CD4-positive, CD25-positive, alpha-beta regulatory T cell (primary cell): Measurements from ENCODE around the gene PAQR5. TPM values are rescaled to one million over a fixed set of nuclear protein-coding genes. Genes with fewer than 3 reads are reported as not detected.
"Not testable (repeated sequence)": the region's sequence is repeated elsewhere in the genome, so short reads cannot be mapped to it uniquely, and the experiment has no call there.

ENCODE experiments used
- ATAC-seq, 2 donors: fragments of 150-1000 bp; cut with Tn5 transposase; one replicate each; pipeline ENCODE4 v1.10.0; 2021; ENCODE audit warnings: low read depth in 2 of 2, moderate number of reproducible peaks in 2 of 2, moderate library complexity in 1 of 2
- DNase-seq, 3 donors: peaks; one replicate each; pipeline versions ENCODE4 v3.0.0 to v3.0.0-alpha.2; 2012 to 2022; ENCODE audit warnings: mixed read lengths in 1 of 3
- H3K27ac ChIP-seq: one replicate; pipeline ENCODE4 v1.7.0; 2013; ENCODE audit warnings: mild to moderate bottlenecking, low read length; ENCODE audit not compliant: insufficient read depth, poor library complexity, severe bottlenecking
- H3K27me3 ChIP-seq: one replicate; pipeline ENCODE4 v1.7.0; 2013; ENCODE audit warnings: low read length; ENCODE audit not compliant: control insufficient read depth, insufficient read depth
- H3K36me3 ChIP-seq: one replicate; pipeline ENCODE4 v1.7.0; 2013; ENCODE audit warnings: mild to moderate bottlenecking, low read length, moderate library complexity; ENCODE audit not compliant: control insufficient read depth, insufficient read depth
- H3K4me1 ChIP-seq: 2 replicates; pipeline ENCODE4 v1.7.0; 2013; ENCODE audit warnings: mild to moderate bottlenecking, low read length; ENCODE audit not compliant: insufficient read depth, control insufficient read depth, poor library complexity, severe bottlenecking
- H3K4me3 ChIP-seq: one replicate; pipeline ENCODE4 v1.7.0; 2013; ENCODE audit warnings: low read depth, mild to moderate bottlenecking, low read length, moderate library complexity
- H3K9me3 ChIP-seq, 2 experiments: 1 replicate in 1 of 2; 2 replicates in 1 of 2; pipeline ENCODE4 v1.7.0; 2013; ENCODE audit warnings: low read length in 2 of 2, mild to moderate bottlenecking in 1 of 2, moderate library complexity in 1 of 2; ENCODE audit not compliant: control insufficient read depth in 2 of 2
- H3K27ac Mint-ChIP-seq, 3 donors: one replicate each; pipeline ENCODE4 v1.8.0; 2020 to 2022; ENCODE audit warnings: mild to moderate bottlenecking in 3 of 3, mixed read lengths in 3 of 3, moderate library complexity in 2 of 3
- H3K27me3 Mint-ChIP-seq: one replicate; pipeline ENCODE4 v1.8.0; 2022; ENCODE audit warnings: mild to moderate bottlenecking, mixed read lengths
- H3K36me3 Mint-ChIP-seq: one replicate; pipeline ENCODE4 v1.8.0; 2020; ENCODE audit warnings: mixed read lengths
- H3K4me1 Mint-ChIP-seq, 4 donors: one replicate each; pipeline ENCODE4 v1.8.0; 2020 to 2022; ENCODE audit warnings: mixed read lengths in 4 of 4, mild to moderate bottlenecking in 1 of 4
- H3K4me3 Mint-ChIP-seq, 4 donors: one replicate each; pipeline ENCODE4 v1.8.0; 2020 to 2022; ENCODE audit warnings: mild to moderate bottlenecking in 4 of 4, mixed read lengths in 4 of 4, moderate library complexity in 3 of 4
- H3K9me3 Mint-ChIP-seq, 7 donors: one replicate each; pipeline ENCODE4 v1.8.0; 2020 to 2022; ENCODE audit warnings: mixed read lengths in 7 of 7, mild to moderate bottlenecking in 3 of 7, moderate library complexity in 2 of 7
- polyA plus RNA-seq, 4 donors: library from polyadenylated mRNA; unstranded; fragments of 300-500 nt; fragmentation: Illumina TruSeq; gene quantifications; one replicate each; pipeline ENCODE4 v1.2.3, GENCODE V29; 2021
- total RNA-seq: library from RNA; stranded (reverse); gene quantifications from one replicate; pipeline ENCODE4 v1.2.3, GENCODE V29; 2022

PAQR5 gene
- total and polyA plus RNA-seq, 5 donors from 2014 or later = not detected

GRCh38 chr15:69337138-69337537 lies 38.4 kb downstream of the PAQR5 start:
- H3K27ac ChIP-seq = no peak overlapping the region
- no peaks in the 10 kb centered on the region for H3K4me1 Mint-ChIP-seq
- no peak overlapping the region for H3K4me3 ChIP-seq
- H3K27ac Mint-ChIP-seq = no peak overlapping the region
- H3K9me3 Mint-ChIP-seq = peaks cover 0 to 5% (median 0%) of the 10 kb centered on the region in 7 donors
- H3K27me3 Mint-ChIP-seq = peaks cover 37% of the 10 kb centered on the region
- H3K27me3 ChIP-seq = peaks cover 6% of the 10 kb centered on the region
- H3K36me3 ChIP-seq = no peaks in the 10 kb centered on the region
- ATAC-seq (no peak), DNase-seq (no peak)
- no peaks in the 10 kb centered on the region for H3K9me3 ChIP-seq
- no peaks in the 10 kb centered on the region for H3K4me1 ChIP-seq
- H3K36me3 Mint-ChIP-seq = no peaks in the 10 kb centered on the region
- H3K4me3 Mint-ChIP-seq = no peak overlapping the region

- Histone ChIP-seq H3K36me3 (no peaks in the 10 kb centered on the region), H3K27me3 (peaks cover 6% of the 10 kb centered on the region), H3K4me3 (no peak overlapping the region), H3K9me3 (no peaks in the 10 kb centered on the region), H3K27ac (no peak overlapping the region), H3K4me1 (no peaks in the 10 kb centered on the region)
- Mint-ChIP-seq H3K36me3 (no peaks in the 10 kb centered on the region), H3K27me3 (peaks cover 28% of the 10 kb centered on the region), H3K27ac (no peak overlapping the region), H3K4me1 (no peaks in the 10 kb centered on the region), H3K9me3 (peaks cover 0 to 5% (median 0%) of the 10 kb centered on the region in 7 donors), H3K4me3 (no peak overlapping the region)
- ATAC-seq (no peak), DNase-seq (no peak)
Observed at GRCh38 chr15:69338535-69339213, 40.0 kb downstream of the PAQR5 start.

DNA sequence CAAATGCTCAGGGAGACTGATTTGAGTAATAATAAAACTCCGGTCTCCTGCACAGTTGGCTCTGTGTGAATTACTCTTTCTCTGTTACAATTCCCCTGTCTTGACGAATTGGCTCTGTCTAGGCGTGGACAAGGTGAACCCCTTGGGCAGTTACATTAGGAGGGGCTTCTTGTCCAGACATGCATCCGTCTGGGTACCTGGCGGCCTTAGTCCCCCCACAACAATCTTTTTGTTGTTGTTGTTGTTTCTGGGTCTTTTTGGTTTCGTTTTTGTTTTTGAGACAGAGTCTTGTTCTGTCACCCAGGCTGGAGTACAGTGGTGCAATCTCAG lies 40.5 kb downstream of the PAQR5 start:
- H3K27me3 Mint-ChIP-seq = peaks cover 28% of the 10 kb centered on the region
- not testable (repeated sequence) for H3K4me3 ChIP-seq, H3K4me1 ChIP-seq, H3K36me3 Mint-ChIP-seq, H3K9me3 ChIP-seq, H3K36me3 ChIP-seq, H3K27ac Mint-ChIP-seq, DNase-seq, H3K27ac ChIP-seq, H3K9me3 Mint-ChIP-seq, H3K4me3 Mint-ChIP-seq, H3K4me1 Mint-ChIP-seq, H3K27me3 ChIP-seq, ATAC-seq

- DNase-seq (no peak), ATAC-seq (no peak)
- Histone ChIP-seq H3K9me3 (no peaks in the 10 kb centered on the region), H3K4me1 (no peaks in the 10 kb centered on the region), H3K4me3 (no peak overlapping the region), H3K27me3 (peaks cover 6% of the 10 kb centered on the region), H3K27ac (no peak overlapping the region), H3K36me3 (no peaks in the 10 kb centered on the region)
- Mint-ChIP-seq H3K27ac (peak overlapping the region in 1 of 3 donors; percentile 5), H3K9me3 (peaks cover 0 to 2% (median 0%) of the 10 kb centered on the region in 7 donors), H3K27me3 (peaks cover 24% of the 10 kb centered on the region), H3K36me3 (no peaks in the 10 kb centered on the region), H3K4me3 (no peak overlapping the region), H3K4me1 (no peaks in the 10 kb centered on the region)
Observed at GRCh38 chr15:69340243-69340900, 41.7 kb downstream of the PAQR5 start.

- Histone ChIP-seq H3K4me3 (no peak overlapping the region), H3K36me3 (no peaks in the 10 kb centered on the region), H3K4me1 (no peaks in the 10 kb centered on the region), H3K27ac (no peak overlapping the region), H3K9me3 (no peaks in the 10 kb centered on the region), H3K27me3 (peaks cover 6% of the 10 kb centered on the region)
- no peaks in the 10 kb centered on the region for H3K4me1 Mint-ChIP-seq
- DNase-seq = no peak
- H3K27ac Mint-ChIP-seq = no peak overlapping the region
- H3K4me3 Mint-ChIP-seq = no peak overlapping the region
- ATAC-seq = no peak
- H3K27me3 Mint-ChIP-seq = peaks cover 24% of the 10 kb centered on the region
- no peaks in the 10 kb centered on the region for H3K36me3 Mint-ChIP-seq
- H3K9me3 Mint-ChIP-seq = peaks cover 0 to 2% (median 0%) of the 10 kb centered on the region in 7 donors
Observed at GRCh38 chr15:69341356-69341755, 42.6 kb downstream of the PAQR5 start.

- Mint-ChIP-seq H3K36me3 (no peaks in the 10 kb centered on the region), H3K9me3 (peaks cover 0 to 2% (median 0%) of the 10 kb centered on the region in 7 donors), H3K4me1 (no peaks in the 10 kb centered on the region), H3K27ac (no peak overlapping the region), H3K27me3 (peaks cover 20% of the 10 kb centered on the region), H3K4me3 (no peak overlapping the region)
- no peak for DNase-seq
- Histone ChIP-seq H3K36me3 (no peaks in the 10 kb centered on the region), H3K9me3 (no peaks in the 10 kb centered on the region), H3K4me1 (no peaks in the 10 kb centered on the region), H3K4me3 (no peak overlapping the region), H3K27me3 (no peaks in the 10 kb centered on the region), H3K27ac (no peak overlapping the region)
- no peak for ATAC-seq
Observed at GRCh38 chr15:69342460-69343076, 43.9 kb downstream of the PAQR5 start.

- H3K4me3 Mint-ChIP-seq = no peak overlapping the region
- no peak overlapping the region for H3K4me3 ChIP-seq
- no peak overlapping the region for H3K27ac ChIP-seq
- no peaks in the 10 kb centered on the region for H3K27me3 ChIP-seq
- H3K9me3 Mint-ChIP-seq = peaks cover 0 to 2% (median 0%) of the 10 kb centered on the region in 7 donors
- no peak for ATAC-seq
- no peak for DNase-seq
- no peak overlapping the region for H3K27ac Mint-ChIP-seq
- no peaks in the 10 kb centered on the region for H3K36me3 Mint-ChIP-seq
- no peaks in the 10 kb centered on the region for H3K4me1 ChIP-seq
- H3K36me3 ChIP-seq = no peaks in the 10 kb centered on the region
- peaks cover 20% of the 10 kb centered on the region for H3K27me3 Mint-ChIP-seq
- H3K4me1 Mint-ChIP-seq = no peaks in the 10 kb centered on the region
- H3K9me3 ChIP-seq = no peaks in the 10 kb centered on the region
Observed at GRCh38 chr15:69343133-69343532, 44.4 kb downstream of the PAQR5 start.
